GM13976 (cell line): Measurements from ENCODE around the gene LIPK.
"Not testable (repeated sequence)": the region's sequence is repeated elsewhere in the genome, so short reads cannot be mapped to it uniquely, and the experiment has no call there.

ENCODE experiments used
- DNase-seq: peaks from one replicate; pipeline ENCODE4 v3.0.0; 2012; ENCODE audit warnings: low spot score
- in situ Hi-C: fragments of 300-500 bp; cut with MboI; formaldehyde crosslinking; loops from one replicate; pipeline ENCODE4 v1.12.0; 2022; ENCODE audit warnings: low sequenced_read_pairs, mixed read lengths, inconsistent platforms; ENCODE audit not compliant: unreplicated experiment
- TF ChIP-seq, protein P1 (sequence below): IDR thresholded peaks from 2 replicates; pipeline ENCODE4 v1.5.1; 2012; ENCODE audit warnings: borderline replicate concordance, mild to moderate bottlenecking; ENCODE audit not compliant: insufficient read depth; ENCODE audit errors: extremely low read depth, missing control alignments, control extremely low read depth

LIPK gene

DNA sequence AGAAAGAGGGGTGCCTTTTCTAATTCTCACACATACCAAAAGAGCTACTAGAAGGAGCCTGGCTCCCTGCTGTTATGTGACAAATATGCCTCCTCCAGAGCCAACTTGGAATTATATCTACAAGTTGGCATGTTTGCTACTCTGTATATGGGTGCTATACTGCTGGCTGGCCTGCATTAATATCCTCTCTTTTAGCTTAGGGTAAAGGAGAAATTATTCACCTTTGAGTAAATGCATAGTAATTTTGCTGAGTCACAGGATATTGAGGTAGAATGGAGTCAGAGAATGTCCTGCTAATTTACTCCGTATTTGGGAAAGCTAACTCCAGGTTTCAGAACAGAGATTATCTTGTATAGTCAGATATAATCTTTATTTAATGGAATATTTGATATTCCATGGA is 29.6 kb downstream of the LIPK start:
- no peak for DNase-seq
- in situ Hi-C loops: no loop called here
- TF ChIP-seq, protein P1, sequence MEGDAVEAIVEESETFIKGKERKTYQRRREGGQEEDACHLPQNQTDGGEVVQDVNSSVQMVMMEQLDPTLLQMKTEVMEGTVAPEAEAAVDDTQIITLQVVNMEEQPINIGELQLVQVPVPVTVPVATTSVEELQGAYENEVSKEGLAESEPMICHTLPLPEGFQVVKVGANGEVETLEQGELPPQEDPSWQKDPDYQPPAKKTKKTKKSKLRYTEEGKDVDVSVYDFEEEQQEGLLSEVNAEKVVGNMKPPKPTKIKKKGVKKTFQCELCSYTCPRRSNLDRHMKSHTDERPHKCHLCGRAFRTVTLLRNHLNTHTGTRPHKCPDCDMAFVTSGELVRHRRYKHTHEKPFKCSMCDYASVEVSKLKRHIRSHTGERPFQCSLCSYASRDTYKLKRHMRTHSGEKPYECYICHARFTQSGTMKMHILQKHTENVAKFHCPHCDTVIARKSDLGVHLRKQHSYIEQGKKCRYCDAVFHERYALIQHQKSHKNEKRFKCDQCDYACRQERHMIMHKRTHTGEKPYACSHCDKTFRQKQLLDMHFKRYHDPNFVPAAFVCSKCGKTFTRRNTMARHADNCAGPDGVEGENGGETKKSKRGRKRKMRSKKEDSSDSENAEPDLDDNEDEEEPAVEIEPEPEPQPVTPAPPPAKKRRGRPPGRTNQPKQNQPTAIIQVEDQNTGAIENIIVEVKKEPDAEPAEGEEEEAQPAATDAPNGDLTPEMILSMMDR: no peak

GRCh38 chr10:88741921-88742320 is 35.9 kb downstream of the LIPK start:
- DNase-seq, in situ Hi-C loops: not testable (repeated sequence)

GRCh38 chr10:88742448-88742847 is 36.4 kb downstream of the LIPK start:
- no peak for DNase-seq
- in situ Hi-C loops: no loop called here
- TF ChIP-seq, protein P1: no peak

DNA sequence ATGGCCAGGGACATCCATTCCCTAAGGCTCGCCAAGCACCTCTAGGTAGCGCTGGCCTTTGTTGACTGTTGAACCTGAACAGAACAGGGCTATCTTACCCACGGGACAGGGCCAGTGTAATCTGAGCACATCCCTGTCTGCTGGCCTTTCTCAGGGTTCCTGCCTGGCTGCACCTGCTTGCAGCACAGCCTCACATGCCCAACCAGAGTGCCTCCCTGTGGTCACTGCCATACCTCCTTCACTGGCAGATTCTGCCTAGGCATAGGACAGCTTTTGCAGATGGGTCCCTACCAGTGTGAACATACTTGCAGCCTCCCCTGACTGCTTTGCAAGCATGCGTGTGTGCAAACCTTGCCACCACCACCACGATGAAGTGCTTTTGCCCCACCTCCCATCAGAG is 38.0 kb downstream of the LIPK start:
- in situ Hi-C loops: no loop called here
- TF ChIP-seq, protein P1: no peak
- no peak for DNase-seq

DNA sequence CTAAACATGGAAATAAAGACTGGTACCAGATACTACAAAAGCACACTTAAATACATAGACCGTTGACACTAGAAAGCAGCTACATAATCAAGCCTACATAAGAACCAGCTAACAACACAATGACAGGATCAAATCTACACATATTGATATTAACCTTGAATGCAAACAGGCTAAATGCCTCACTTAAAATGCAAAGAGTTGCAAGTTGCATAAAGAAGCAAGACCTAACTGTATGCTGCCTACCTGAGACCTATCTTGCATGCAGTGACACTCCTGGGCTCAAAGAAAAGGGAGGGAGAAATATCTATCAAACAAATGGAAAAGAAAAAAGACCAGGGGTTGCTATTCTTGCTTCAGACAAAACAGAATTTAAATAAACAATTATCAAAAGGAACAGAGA is 39.6 kb downstream of the LIPK start:
- DNase-seq: no peak
- in situ Hi-C loops: no loop called here
- TF ChIP-seq, protein P1: no peak

GRCh38 chr10:88754287-88754686 is 48.2 kb downstream of the LIPK start:
- no peak for DNase-seq
- TF ChIP-seq, protein P1: no peak
- in situ Hi-C loops: no loop called here

GRCh38 chr10:88755753-88756152 is 49.7 kb downstream of the LIPK start:
- in situ Hi-C loops: no loop called here
- TF ChIP-seq, protein P1: no peak
- no peak for DNase-seq
